GM19025 (cell line): ENCODE results near the gene PCCA.
"Not testable (repeated sequence)": the region's sequence is repeated elsewhere in the genome, so short reads cannot be mapped to it uniquely, and the experiment has no call there.

Experiments used
- ATAC-seq: cut with Tn5 transposase; IDR thresholded peaks from one replicate; pipeline ENCODE4 v1.9.1; 2021; ENCODE audit warnings: mild to moderate bottlenecking, low read depth, moderate library complexity; ENCODE audit not compliant: unreplicated experiment

Gene PCCA

DNA sequence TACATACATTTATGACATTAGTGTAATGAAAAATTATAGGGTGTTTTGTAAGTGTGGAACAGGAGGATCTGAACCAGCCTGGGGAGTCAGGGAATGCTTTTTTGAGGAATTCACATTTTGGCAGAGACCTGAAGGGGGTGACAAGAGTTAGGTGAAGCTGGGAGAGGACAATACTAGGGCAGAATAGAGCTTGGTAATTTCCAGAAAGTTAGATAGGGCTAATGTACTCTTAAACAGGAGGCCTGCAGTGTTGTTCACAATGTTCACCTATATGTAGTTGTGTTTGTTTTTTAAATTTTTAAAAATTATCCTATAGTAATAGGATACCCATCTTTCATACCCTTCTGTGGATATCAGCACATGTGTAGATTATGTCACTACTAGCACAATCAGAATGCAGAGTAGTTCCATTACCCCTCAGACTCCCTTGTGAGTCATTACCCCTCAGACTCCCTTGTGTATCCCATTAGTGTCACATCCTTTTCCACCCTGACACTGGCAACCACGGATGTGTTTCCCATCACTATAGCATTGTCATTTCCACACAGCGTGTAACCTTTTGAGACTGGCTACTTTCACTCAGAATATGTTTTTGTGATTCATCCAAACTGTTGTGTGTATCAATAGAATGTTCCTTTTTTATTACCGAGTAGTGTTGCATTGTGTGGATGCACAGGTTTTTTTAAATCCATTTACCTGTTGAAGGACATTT is 43.1 kb downstream of the PCCA start:
- ATAC-seq: no peak

DNA sequence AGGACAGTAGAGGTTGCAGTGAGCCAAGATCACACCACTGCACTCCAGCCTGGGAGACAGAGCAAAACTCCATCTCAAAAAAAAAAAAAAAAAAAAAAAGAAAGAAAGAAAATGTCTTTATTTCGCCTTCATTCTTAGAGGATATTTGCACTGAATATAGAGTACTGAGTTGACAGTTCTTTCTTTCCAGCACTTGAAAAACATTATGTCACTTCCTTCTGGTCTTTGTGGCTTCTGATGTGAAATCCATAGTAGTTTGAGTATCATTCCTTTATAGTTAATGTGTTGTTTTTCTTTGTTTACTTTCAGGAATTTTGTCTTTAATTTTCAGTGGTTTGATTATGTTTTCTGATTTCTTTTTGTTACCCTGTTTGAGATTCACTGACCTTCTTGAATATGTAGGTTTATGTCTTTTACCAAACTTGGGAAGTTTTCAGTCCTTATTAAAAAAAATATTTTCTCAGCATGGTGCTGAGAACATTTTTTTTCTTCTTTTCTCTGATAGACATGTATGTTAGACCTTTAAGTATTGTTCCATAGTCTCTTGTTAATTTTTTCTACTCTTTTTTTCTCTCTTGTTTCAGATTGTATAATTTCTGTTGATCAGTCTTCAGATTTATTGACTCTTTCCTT is 50.1 kb downstream of the PCCA start:
- no peak for ATAC-seq

DNA sequence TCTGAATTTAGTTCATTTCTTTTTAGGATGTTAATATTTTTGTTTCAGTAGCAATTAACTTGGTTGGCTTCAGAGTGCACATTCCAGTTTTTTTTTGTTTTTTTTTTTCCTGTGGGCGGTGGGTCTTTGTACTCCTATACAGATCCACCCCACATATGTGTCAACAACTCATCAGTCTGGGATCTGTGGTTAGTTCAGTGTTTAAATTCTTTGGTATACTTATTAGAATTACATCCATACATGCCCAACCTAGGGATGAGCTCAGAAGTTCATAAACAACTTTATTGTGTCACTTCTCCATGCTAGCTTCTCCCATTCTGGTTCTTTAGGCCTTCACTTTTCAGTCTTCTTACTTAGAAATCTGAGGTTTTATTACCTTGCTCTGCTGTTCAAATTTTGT is 50.9 kb downstream of the PCCA start:
- ATAC-seq: no peak

DNA sequence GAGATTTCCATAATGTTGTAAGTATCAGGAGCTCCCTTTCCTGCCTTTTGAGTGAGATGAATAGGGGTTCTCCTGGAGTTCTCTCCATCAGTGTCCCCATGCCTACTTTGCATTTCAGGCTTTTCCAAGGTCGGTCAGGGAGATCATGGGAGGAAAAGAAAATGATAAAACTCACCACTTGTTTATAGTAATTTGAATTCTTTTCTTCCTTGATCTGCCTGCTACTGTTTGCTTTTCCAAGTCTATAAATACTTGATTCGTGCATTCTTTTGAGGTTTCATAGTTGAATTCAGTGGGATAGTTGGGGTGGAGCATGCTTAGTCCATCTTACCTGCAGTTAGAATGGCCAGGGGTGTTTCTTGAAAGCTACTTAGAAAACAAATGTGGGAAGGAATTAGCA is 51.5 kb downstream of the PCCA start:
- ATAC-seq: no peak

DNA sequence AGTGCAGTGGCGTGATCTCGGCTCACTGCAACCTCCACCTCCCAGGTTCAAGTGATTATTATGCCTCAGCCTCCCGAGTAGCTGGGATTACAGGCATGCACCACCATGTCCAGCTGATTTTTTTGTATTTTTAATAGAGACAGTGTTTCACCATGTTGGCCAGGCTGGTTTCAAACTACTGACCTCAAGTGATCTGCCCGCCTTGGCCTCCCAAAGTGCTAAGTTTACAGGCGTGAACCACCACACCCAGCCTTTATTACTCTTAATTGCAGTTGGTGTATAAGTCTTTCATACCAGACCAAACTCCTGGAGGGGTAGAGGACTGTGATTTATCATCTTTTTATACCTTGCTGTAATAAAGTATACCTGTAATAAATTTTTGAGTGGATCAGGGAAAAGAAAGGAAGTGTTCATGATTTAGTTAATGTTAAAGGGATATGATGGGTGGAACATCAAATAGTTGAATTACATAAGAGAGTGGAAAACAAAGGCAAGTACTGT is 52.6 kb downstream of the PCCA start:
- not testable (repeated sequence) for ATAC-seq

DNA sequence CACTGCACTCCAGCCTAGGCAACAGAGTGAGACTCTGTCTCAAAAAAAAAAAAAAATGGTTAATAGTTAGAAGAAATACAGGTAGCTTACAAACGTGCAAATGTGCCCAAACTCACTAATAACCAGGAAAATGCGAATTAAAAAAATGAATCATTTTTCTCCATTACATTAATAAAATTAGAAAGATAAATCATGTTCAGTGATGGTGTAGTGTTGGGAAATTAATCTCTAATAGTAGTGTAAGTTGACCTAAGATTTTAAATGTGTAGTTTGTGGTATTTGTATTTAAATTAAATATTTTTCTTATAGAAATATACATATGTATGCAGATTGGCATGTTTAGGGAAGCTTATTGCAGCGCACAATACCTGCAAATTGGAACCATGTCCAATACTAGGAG is 57.6 kb downstream of the PCCA start:
- no peak for ATAC-seq

DNA sequence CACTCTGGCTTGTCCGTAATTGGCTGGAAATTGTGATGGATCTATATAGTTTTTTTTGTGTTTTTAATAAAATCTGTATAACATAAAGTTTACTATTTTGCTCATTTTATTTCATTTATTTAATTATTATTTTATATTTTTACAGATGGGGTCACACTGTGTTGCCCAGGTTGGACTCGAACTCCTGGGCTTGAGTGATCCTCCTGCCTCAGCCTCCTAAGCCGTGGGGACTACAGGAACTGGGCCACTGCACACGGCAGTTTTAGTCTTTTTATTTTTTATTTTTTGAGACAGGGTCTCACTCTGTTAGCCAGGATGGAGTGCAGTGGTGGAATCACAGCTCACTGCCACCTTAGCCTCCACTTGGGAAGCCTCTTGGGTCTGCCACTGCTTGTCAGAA is 58.9 kb downstream of the PCCA start:
- no peak for ATAC-seq

DNA sequence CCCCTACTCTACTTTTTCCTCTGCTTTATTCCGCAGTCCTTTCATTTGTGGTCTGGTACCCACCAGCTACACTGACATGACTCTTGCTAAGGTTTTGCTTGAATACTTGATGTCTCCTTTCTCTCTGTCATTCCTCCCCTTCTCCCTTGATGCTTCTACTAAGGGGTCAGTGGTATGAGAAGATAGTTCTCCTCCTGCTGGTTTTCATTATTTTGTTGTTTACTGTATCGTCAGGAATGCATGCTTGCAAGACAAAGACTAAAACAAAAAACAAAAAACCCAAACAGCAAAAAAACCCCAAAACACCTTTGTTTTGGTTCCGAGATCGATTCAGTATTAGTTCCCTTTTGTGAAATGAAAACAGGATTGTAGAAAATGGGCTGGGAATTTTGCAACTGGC is 59.5 kb downstream of the PCCA start:
- no peak for ATAC-seq

DNA sequence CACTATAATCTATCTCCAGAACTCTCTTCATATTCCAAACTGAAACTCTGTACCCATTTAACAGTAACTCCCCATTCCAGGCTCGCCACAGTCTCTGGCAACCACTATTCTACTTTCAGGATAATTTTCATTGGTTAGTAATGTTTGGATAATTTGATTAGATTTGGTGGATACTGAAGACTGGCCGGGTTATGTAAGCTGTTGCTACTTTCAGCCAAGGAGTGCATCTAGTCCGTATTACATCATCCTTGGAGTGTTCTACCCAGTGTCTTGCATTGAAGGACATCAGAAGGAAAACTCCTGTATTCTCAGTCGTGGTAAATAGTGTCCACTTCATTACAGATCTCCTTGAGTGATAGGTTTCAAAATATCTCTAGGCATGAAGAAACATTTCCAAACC is 60.5 kb downstream of the PCCA start:
- ATAC-seq: no peak

DNA sequence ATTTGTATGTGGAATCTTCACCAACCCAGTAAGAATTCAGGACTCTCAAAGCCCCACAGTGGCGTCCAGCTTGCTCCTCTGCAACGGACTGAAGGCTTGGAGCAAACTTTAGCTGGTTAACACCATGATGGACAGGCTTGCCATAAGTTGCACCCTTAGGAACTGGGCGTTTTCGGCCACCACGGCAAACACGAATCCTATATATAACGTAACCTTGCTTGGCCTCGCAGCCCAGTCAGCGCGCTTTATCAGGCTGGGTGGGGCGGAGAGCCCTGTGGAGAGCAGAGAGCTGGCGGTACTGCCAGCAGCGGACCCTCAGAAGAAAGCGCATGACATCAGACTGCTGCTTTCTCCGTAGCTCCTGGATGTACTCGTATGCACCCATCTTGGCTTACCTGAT is 61.8 kb downstream of the PCCA start:
- not testable (repeated sequence) for ATAC-seq

DNA sequence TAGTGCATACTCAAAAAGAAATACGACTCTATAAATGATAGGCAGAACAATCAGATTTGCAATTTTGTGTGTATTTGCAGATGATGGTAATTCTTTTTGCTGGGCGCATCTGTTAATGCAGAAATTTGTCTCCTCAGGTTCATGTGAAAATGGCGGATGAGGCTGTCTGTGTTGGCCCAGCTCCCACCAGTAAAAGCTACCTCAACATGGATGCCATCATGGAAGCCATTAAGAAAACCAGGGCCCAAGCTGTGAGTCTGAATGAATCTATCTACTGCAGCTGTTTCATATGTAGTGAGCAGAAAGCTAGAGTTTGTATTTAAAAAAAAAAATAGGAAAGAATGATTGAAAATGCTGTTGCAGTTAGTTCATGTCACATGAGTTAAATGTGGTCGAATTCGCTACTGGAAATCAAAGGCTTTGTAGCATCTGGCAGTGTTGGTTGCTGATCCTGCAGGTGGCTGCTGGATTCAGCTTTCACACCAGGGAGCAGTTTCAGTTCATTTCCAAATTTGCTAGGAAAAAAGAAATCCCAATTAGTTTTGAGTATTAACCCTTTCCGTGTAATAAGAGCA is 66.0 kb downstream of the PCCA start:
- no peak for ATAC-seq

DNA sequence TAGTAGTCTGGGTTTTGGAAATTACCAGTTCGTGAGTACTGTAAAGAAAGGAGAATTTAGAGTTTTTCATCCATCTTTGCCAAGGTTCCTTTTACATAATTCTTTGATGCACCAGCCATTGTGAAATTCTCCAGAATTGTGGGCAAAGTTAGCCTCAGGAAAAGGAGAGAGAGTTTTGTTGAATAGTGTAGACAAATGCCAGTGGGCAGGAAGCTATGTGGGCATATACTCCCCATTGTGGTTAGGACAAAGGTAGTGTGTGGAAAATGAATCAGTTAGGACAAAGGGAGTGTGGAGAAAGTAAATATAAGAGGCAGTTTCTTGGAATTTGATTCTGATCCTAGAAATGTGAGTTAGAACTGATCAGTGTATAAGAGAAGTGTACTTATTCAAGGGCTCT is 67.9 kb downstream of the PCCA start:
- ATAC-seq: no peak

DNA sequence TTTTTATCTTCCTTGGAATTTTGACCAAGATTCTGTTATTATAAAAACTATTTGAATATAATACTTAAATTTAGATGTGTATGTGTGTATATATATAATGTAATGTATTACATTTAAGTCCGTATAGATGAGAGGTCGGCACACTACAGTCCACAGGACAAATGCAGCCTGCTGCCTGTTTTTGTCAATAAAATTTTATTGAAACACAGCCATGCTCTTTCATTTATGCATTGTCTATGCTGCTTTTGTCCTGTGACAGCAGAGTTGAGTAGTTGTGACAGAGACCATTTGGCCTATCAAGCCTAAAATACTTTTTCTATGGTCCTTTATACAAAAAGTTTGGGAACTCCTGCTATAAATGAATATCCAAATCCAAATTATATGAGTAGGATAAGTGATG is 69.7 kb downstream of the PCCA start:
- ATAC-seq: no peak

DNA sequence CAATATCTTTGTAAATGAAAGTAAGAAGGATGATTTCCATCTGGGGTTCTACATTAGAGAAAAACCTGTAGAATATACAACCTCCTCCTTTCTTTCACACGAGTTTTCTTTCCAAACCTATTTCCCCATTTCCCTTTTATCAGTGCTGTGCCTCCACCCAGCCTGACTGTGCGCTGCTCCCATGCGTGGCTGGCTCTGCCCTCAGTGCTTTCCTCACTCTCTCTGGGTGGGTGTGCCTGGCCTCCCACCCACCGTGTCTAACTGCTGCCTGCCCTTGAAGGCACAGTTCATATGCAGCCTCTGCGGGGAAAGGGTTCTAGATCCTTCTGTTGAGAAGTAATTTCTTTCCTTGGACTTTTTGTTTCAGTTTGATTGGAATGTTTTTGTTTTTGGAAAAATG is 70.7 kb downstream of the PCCA start:
- ATAC-seq: no peak

DNA sequence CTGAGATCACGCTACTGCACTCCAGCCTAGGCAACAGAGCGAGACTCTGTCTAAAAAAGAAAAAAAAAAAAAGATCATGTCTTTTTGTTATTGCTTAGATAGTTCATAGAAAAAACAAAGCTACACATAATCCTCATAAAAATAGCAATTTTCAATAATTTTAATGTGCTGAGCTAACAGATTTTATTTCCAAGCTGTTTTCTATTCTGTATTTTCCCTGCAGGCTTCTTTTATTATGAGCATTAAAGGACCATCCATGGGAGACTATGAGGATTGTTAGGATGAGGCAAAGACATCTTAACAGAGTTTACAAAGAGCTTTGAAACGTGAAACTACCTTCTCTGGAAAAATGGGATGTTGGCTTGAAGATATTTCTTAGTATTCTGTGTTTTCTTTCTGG is 71.6 kb downstream of the PCCA start:
- ATAC-seq: no peak

DNA sequence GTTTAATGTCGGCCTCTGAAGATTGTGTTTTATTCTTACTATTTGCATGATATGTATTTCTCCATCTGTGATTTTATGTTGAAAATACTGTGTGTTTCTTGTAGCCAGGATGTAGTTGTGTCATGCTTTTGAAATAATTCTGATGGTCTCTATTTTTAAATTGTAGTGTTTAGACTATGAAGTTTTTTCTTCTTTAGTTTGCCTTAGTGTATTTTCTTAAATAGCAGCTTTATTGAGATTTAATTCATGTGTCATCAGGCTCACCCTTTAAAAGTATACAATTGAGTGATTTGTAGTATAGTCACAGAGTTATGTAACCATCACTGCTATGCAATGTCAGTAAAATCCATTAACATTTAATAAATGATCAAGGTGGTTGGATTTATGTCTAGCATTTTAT is 74.5 kb downstream of the PCCA start:
- ATAC-seq: no peak

DNA sequence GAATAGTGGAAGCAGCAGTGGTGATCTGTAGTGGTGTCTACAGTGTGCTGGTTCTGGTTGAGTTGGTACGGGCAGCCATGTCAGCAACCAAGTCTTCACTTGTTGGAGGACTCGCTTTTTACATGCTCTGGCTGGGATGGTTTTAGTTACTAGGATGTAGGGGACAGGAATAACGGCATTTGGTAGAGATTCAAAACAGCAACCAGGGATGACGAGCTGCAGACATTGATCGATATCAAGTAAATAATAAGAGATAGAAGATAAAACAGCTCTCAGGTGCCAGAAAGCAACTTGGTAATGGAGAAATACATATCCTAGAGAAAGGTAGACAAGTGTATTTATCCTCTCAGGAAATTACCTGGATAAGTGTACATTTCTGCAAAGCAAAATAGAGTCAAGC is 84.3 kb downstream of the PCCA start:
- no peak for ATAC-seq

DNA sequence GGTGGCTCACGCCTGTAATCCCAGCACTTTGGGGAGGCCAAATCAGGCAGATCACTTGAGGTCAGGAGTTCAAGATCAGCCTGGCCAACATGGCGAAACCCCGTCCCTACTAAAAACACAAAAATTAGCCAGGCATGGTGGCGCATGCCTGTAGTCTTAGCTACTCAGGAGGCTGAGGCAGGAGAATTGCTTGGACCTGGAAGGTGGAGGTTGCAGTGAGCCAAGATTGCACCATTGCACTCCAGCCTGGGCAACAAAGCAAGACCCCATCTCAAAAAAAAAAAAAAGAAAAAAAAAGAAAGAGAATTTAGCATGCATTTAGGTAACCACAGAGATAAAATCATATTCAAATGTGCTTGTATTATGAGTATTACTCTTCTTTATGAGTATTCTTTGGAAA is 85.6 kb downstream of the PCCA start:
- ATAC-seq: not testable (repeated sequence)

DNA sequence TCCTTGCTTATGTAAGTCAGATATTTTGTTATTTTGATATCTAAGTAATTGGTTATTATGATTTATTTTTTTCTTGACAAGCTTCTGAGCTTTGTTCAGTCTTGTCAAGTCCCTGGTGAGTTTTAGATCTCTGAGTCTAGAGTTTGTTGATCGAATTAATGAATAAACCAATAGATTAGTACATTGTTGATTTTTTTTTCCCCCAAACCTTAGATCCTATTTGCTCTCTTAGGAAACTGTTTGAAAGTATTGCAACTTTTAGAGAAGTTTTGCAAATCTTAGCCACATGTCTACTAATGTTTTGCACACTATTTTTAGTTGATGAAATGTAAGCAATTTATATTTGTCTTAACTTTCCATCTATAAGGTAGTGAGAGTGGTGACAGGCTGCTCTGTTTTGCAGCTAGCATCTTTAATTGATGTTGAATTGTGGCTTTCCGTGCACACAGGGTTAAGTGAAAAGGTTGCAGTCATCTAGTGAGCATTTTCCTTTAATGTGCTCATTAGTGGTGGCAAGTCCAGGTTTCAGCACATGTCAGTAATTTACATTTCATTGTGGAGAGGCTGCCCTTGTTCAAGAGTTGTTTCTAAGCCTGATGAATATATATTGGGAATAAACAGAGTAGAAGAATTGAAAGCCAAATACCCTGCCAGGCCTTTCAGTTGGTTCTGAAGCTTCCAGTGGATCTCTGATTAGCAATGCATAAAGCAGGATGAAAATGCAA is 86.3 kb downstream of the PCCA start:
- ATAC-seq: no peak

DNA sequence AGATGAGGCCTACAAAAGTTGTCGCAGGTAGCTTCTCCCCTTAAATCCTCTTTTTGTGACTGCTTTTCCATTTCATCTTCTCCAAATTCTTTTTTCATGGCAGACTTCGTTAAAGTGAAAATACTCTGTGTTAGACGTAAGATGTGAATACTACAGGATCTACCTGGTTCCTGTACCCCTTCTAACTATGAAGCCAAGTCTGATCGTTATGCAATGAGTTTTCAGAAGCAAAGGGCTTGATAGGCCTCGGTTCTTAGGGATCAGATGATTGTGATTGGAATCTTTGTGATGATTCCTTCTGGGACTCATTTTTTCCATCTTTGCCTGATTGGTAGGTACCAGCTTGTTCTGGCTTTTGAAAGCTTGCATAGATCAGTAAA is 86.9 kb downstream of the PCCA start:
- ATAC-seq: no peak

DNA sequence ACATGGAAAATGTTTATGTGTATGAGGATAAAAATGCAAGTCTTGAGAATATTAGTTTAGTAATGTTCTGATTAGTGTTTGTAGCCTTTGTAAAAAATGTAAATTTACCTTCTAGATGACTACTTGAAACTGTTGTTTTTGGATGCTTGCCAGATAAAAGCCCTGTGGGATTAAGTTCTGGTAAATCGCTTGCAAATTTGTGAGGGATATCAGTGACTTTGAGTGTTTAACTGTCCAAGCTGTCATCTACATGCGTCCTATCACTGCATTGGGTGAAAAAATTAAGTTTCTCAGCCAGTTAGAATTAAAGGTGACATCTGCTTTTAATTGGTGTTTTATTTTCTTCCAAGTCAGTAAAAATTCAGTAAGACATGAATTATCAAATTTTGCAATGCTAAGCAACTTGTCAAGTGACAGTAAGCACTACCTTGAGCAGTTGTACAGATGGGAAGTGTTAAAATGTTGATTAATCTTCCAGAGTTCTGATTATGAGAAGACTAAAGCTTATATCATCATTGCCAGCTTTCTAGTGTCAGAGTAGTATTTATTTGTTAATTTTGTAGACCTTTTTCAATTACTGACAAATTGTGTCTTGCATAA is 88.0 kb downstream of the PCCA start:
- ATAC-seq: no peak
